Suprapubic skin (tissue), 4 donors: Measurements from ENCODE around the gene RBM38.

ENCODE experiments used
- EP300 ChIP-seq: sonication (generic); formaldehyde crosslinking; IDR thresholded peaks from one replicate; pipeline ENCODE4 v1.6.1; 2017; ENCODE audit warnings: antibody characterized with exemption
- POLR2A ChIP-seq, 2 donors: fragments of 450-650 bp; IDR thresholded peaks; one replicate each; pipeline ENCODE4 v1.6.1; 2017; ENCODE audit warnings: antibody characterized with exemption in 2 of 2, mild to moderate bottlenecking in 2 of 2, moderate library complexity in 2 of 2
- POLR2AphosphoS5 ChIP-seq, 3 donors: sonication (generic); formaldehyde crosslinking; IDR thresholded peaks; one replicate each; pipeline ENCODE4 v1.6.1; 2017; ENCODE audit warnings: antibody characterized with exemption in 3 of 3
- TF ChIP-seq, protein P1 (sequence below), 2 donors: fragments of 200-600 bp in 1 of 2; fragments of 450-650 bp in 1 of 2; sonication (generic) in 1 of 2; IDR thresholded peaks; one replicate each; pipeline ENCODE4 v1.5.1; 2016 to 2019; ENCODE audit warnings: antibody characterized with exemption in 2 of 2, mild to moderate bottlenecking in 1 of 2, moderate library complexity in 1 of 2

DNA sequence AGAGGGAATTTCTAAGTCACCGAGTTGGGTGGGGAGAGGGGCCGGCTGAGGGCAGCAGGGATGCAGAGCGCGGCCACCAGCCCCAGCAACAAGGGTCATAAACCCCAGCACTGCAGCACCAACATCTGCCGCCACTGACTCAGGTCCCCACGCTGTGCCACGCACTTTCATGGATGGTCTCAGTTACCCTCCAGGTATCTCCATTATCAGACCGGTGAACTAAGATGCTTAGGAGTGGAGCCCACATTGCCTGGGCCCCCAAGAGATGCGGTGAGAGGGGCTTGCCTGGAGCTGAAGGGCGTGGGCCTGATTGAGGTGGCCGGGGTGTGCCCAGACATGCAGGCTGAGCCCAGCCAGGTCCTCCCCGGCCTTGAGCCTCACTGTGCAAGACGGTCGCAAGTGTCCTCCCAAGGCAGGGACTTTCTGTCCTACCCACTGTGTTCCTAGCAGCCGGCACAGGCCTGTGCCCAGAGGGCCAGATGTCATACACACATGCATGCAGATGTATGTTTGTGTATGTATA is 19.3 kb downstream of the RBM38 start:
- TF ChIP-seq, protein P1, sequence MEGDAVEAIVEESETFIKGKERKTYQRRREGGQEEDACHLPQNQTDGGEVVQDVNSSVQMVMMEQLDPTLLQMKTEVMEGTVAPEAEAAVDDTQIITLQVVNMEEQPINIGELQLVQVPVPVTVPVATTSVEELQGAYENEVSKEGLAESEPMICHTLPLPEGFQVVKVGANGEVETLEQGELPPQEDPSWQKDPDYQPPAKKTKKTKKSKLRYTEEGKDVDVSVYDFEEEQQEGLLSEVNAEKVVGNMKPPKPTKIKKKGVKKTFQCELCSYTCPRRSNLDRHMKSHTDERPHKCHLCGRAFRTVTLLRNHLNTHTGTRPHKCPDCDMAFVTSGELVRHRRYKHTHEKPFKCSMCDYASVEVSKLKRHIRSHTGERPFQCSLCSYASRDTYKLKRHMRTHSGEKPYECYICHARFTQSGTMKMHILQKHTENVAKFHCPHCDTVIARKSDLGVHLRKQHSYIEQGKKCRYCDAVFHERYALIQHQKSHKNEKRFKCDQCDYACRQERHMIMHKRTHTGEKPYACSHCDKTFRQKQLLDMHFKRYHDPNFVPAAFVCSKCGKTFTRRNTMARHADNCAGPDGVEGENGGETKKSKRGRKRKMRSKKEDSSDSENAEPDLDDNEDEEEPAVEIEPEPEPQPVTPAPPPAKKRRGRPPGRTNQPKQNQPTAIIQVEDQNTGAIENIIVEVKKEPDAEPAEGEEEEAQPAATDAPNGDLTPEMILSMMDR (IDR thresholded peaks at IDR 0.05) = no peak
- TF ChIP-seq POLR2A (IDR thresholded peaks at IDR 0.05) (no peak), POLR2AphosphoS5 (IDR thresholded peaks at IDR 0.05) (no peak), EP300 (no peak)
